GM21619 (cell line): ENCODE results near the gene PAX2.
A peak's percentile ranks its signal among the peaks of the same experiment; 100 is the strongest.

ENCODE experiments used
- ATAC-seq: cut with Tn5 transposase; IDR thresholded peaks from one replicate; pipeline ENCODE4 v1.9.1; 2021; ENCODE audit not compliant: unreplicated experiment

Gene PAX2

GRCh38 chr10:100723770-100724530 is 21.4 kb upstream of the PAX2 start:
- ATAC-seq, result no peak

DNA sequence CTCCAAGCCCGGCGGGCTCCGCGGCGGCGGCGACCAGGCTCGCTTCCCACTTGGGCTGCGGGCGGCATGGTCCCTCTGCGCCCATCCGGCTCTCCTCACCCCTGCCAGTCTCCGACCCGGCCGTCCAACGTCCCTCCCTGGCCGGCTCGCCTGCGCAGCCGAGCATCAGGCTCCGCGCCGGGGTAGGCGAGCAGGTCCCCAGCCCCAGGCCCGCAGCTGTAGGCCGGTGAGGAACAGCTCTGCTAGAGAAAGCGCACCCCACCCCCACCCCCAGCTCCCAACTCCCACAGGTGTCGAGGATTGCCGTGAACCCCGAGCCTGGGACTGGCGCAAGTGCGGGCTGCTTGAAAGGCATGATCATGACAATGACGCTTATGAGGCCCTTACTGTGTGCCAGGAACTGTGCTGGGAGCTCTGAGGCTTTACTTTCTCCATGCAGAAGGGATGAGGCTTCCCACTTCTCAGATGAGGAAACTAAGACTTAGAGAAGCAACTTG is 20.8 kb upstream of the PAX2 start:
- no peak for ATAC-seq

DNA sequence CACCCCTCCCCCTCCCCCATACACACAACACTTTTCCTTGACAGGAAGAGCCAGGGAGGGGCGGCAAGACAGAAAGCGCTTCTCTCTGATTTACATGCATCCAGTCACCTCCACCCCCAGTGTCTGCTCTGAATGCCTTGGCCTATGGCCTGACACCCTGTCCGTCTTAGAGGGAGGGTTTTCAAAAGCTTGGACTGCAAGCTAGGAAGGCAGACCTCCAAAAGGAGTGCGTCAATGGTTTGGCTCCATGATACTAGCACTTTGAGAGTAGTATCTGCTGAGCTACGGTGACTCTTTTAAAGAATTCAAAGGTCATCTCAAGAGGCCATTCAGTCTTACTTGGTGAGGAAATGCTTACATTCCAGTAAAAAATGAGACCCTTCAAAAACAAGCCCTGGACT is 20.3 kb upstream of the PAX2 start:
- ATAC-seq, result no peak

DNA sequence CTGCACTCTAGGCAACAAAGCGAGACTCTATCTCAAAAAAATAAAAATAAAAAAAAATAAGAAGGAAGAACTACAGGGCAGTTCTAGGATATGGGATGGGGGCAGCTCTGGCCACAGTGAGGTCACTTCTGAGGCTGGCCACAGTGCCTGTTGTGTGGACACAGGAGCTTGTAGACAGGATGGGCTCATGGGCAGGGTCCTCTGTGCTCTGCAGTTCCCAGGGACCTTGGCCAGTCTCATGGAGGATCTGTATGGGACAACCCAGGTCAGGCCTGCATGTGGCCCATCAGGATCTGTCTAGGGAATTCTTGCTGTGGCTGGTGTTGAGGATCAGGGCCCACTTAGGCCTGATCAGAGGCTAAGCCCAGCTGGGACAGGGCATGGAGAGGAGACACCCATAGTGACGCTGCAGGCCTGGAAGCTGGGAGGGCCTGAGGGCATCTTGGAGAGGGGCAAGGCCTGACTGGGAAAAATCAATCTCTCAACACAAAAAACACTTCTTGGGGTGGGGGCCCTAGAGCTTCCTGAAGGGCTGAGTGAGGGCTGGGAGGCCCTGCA is 19.4 kb upstream of the PAX2 start:
- ATAC-seq, result no peak

- ATAC-seq, result no peak
These were observed 17.6 kb upstream of the PAX2 start for GRCh38 chr10:100727808-100728207.

- ATAC-seq, result no peak
These were observed 16.2 kb upstream of the PAX2 start for GRCh38 chr10:100728928-100729861.

- no peak for ATAC-seq
These were observed 15.3 kb upstream of the PAX2 start for GRCh38 chr10:100729862-100730724.

- peak; percentile 69 for ATAC-seq
These were observed 14.5 kb upstream of the PAX2 start for GRCh38 chr10:100730725-100731406.

DNA sequence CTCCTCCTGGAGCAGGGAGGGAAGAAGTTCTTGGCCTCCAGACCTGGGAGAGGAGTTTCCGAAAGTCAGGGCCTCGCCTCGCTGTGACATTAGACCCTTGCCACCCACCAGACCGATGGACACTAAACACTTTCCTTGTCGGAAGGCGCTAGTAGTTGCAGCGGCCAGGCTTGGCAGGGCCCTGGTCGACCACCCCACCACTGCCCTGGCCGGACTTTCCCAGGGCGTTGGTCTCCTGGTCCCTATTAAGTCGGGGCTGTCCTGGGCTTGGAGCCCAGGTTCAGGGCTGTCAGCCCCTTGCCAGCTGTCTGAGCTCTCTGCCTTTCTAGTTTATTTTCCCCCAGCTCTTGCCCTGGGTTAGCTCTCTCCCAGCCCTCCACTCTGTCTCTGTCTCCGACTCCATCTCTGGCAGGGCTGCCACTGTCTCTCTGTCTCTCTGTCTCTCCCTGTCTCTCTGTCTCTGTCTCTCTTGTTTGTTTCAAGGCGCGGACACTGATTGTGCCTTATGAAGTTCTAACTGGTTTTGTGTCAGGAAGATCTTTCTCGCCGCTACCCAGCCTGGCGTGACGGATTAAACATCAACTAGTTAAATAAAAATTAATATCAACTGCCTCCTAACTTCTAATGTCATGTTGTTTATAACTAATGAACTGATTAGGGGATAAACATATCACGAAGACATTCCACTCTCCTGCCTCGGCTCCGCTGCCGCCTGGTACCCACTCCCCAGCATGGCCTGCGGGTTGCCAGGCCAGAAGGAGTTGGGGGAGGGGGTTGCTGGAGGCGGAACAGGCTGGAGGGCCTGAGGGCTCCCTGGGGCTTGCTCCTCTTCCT is 13.8 kb upstream of the PAX2 start:
- no peak for ATAC-seq

GRCh38 chr10:100732241-100732596 is 13.2 kb upstream of the PAX2 start:
- no peak for ATAC-seq

DNA sequence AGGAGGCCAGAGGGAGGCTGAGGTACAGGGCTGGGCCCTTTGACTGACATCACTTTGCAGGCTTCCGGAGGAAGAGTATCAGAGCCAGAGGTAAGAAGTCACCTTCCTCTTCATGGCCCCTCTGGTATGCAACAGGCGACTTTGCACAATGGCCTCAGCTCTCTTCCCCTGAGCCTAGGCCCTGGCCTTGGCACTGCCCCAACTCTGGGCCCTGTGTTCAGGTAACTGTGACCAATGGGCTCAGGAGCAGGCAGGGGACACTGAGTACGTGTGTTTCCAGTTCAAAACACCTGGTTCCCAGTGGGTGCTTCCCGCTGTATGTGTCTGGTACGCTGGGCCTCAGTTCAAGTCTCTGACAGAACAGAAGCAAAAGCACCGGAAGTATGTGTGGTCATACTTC is 12.1 kb upstream of the PAX2 start:
- ATAC-seq, result no peak

DNA sequence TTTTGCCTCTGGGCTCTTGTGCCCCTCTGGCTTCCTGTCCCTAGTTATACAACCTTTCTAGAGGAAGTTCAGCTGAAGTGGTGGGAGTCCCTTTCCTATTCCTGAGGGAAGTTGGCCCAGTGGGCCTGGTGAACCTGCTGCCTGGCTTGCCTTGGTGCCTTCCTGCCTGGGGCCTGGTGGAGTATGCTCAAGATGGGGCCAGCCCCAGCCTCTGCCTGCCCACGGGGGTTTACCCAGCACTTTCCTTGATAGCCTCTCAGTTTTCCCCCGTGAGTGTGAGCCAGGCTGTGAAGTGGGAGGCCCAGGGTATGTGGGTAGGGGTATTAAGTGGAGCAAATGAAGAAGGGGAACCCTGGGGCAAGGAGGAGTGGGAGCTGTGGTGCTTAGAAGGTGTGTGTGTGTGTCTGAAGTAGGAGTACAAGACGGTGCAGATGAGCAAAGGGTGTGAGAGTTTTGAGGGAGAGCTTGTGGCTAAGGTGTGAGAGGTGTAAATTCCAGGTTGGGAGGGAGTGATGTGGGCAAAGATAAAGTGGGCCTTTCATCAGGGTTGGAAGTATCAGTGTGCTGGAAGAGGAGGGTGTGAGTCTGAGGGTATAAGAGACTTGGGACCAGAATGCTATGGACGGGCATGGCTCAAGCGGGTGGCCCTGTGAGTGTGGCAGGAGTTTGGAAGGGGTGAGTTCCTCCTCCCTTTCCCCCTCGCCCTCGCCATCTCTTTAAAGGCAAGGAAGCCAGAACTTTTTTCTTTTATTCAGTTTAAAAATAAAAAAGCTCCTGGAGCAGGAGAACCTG is 10.9 kb upstream of the PAX2 start:
- no peak for ATAC-seq

DNA sequence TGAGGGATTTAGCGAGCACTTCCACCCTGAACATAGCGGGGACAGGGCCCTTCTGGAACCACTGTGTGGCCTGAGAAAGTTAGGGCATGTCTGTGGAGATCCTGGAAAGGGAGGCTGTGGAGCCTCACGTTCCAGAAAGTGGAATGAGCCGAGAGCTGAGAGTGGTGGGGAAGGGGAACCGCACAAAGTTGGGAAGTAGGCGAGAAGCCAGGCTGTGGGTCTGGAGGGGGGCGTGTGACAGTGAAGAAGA is 10.4 kb upstream of the PAX2 start:
- no peak for ATAC-seq

GRCh38 chr10:100735337-100736143 is 9.8 kb upstream of the PAX2 start:
- no peak for ATAC-seq

- no peak for ATAC-seq
These were observed 9.1 kb upstream of the PAX2 start for GRCh38 chr10:100736144-100736808.

- ATAC-seq, result no peak
These were observed 8.5 kb upstream of the PAX2 start for GRCh38 chr10:100736809-100737354.

- no peak for ATAC-seq
These were observed 7.9 kb upstream of the PAX2 start for GRCh38 chr10:100737355-100738054.
